GM12878 (cell line): ENCODE results near the gene COL23A1. TPM values are rescaled to one million over a fixed set of nuclear protein-coding genes. Genes with fewer than 3 reads are reported as not detected.

Source experiments
- ATAC-seq: fragments of 200-7000 bp; cut with Tn5 transposase; 3 replicates; pipeline ENCODE4 v1.9.1; 2020; ENCODE audit warnings: mild to moderate bottlenecking, moderate library complexity
- BruUV-seq: library from RNA; stranded (reverse); fragments of 400-500 nt; replicated peaks from 2 replicates; lab custom pipeline; 2021; lab: Mats Ljungman, UMichigan
- CTCF ChIA-PET: fragments of 300-600 bp; sonication (Branson Sonifier 250); formaldehyde crosslinking; extraction: SDS; loops from one replicate; lab custom pipeline; 2021; ENCODE audit warnings: inconsistent platforms; lab: Yijun Ruan, JAX
- POLR2A ChIA-PET: fragments of 350-600 bp; formaldehyde crosslinking; extraction: SDS; loops from one replicate; lab custom pipeline; 2021; ENCODE audit warnings: inconsistent platforms; lab: Charles Lee
- RAD21 ChIA-PET: fragments of 300-600 bp; sonication (Branson Sonifier 250); formaldehyde crosslinking; loops from one replicate; lab custom pipeline; 2023; ENCODE audit warnings: antibody characterized with exemption; ENCODE audit not compliant: unreplicated experiment; lab: Charles Lee
- SMC1A ChIA-PET: fragments of 300-600 bp; sonication (Branson Sonifier 250); formaldehyde crosslinking; loops from one replicate; lab custom pipeline; 2023; ENCODE audit not compliant: unreplicated experiment, uncharacterized antibody; lab: Charles Lee
- DNase-seq: peaks from one replicate; pipeline ENCODE4 v3.0.0-alpha.2; 2011; ENCODE audit warnings: low read depth, low spot score
- FAIRE-seq: peaks from 3 replicates; lab custom pipeline; 2011; peaks lifted over from hg19 to GRCh38; lab: Jason Lieb, UNC
- H2AFZ ChIP-seq: 2 replicates; pipeline ENCODE4 v1.6.0; 2011; ENCODE audit warnings: low read depth, low read length, control low read depth; ENCODE audit not compliant: control insufficient read depth
- H3K27ac ChIP-seq: 2 replicates; pipeline ENCODE4 v1.5.1; 2011; ENCODE audit warnings: control low read depth; ENCODE audit not compliant: control insufficient read depth, insufficient read depth
- H3K27me3 ChIP-seq, 2 experiments: replicated peaks in 1 of 2; 2 replicates each; pipeline versions ENCODE4 v1.6.0 to v1.6.1; 2011; ENCODE audit warnings: low read length in 1 of 2; ENCODE audit not compliant: control insufficient read depth in 2 of 2, insufficient read depth in 2 of 2
- H3K36me3 ChIP-seq, 2 experiments: 2 replicates each; pipeline ENCODE4 v1.5.1; 2011; ENCODE audit warnings: low read length in 1 of 2; ENCODE audit not compliant: control insufficient read depth in 2 of 2, insufficient read depth in 2 of 2
- H3K4me1 ChIP-seq: 2 replicates; pipeline ENCODE4 v1.6.1; 2011; ENCODE audit warnings: mild to moderate bottlenecking, low read length, moderate library complexity, mixed read lengths; ENCODE audit not compliant: control insufficient read depth, insufficient read depth
- H3K4me2 ChIP-seq: 2 replicates; pipeline ENCODE4 v1.6.0; 2011; ENCODE audit warnings: control low read depth; ENCODE audit not compliant: control insufficient read depth, insufficient read depth
- H3K4me3 ChIP-seq: fragments of 200-600 bp; sonication (generic); 2 replicates; pipeline ENCODE4 v1.5.1; 2016
- H3K79me2 ChIP-seq: 2 replicates; pipeline ENCODE4 v1.6.0; 2011; ENCODE audit warnings: low read length; ENCODE audit not compliant: control insufficient read depth, insufficient read depth
- H3K9ac ChIP-seq: 2 replicates; pipeline ENCODE4 v1.8.0; 2011; ENCODE audit warnings: low read length, control low read depth, mixed read lengths; ENCODE audit not compliant: control insufficient read depth, insufficient read depth
- H3K9me3 ChIP-seq: replicated peaks from 3 replicates; pipeline ENCODE4 v1.5.1; 2011; ENCODE audit warnings: mild to moderate bottlenecking, low read length; ENCODE audit not compliant: control insufficient read depth, insufficient read depth
- H4K20me1 ChIP-seq: 2 replicates; pipeline ENCODE4 v1.6.0; 2011; ENCODE audit not compliant: control insufficient read depth, insufficient read depth
- BACH1 ChIP-seq: fragments of 450-650 bp; IDR thresholded peaks from 2 replicates; pipeline ENCODE4 v1.6.1; 2017; ENCODE audit warnings: mild to moderate bottlenecking, borderline replicate concordance
- BCL11A ChIP-seq: IDR thresholded peaks from 2 replicates; pipeline ENCODE4 v1.6.1; 2011; ENCODE audit warnings: low read depth, low read length
- BMI1 ChIP-seq: fragments of 450-650 bp; IDR thresholded peaks from 2 replicates; pipeline ENCODE4 v1.6.1; 2016; ENCODE audit warnings: mild to moderate bottlenecking, moderate library complexity, borderline replicate concordance
- CEBPB ChIP-seq, 2 experiments: fragments of 150-350 bp in 1 of 2; IDR thresholded peaks; 2 replicates each; pipeline ENCODE4 v1.6.1; 2012 to 2014; ENCODE audit warnings: low read depth in 2 of 2, low read length in 2 of 2, borderline replicate concordance in 1 of 2, inconsistent platforms in 1 of 2
- DPF2 ChIP-seq: fragments of 450-650 bp; IDR thresholded peaks from 2 replicates; pipeline ENCODE4 v1.6.1; 2017; ENCODE audit warnings: mild to moderate bottlenecking
- HCFC1 ChIP-seq: fragments of 150-350 bp; IDR thresholded peaks from 2 replicates; pipeline ENCODE4 v1.6.1; 2014; ENCODE audit warnings: low read length
- KAT2A ChIP-seq: conservative IDR thresholded peaks from 2 replicates; pipeline ENCODE4 v1.6.1; 2011; ENCODE audit warnings: low read depth, low read length; ENCODE audit not compliant: control insufficient read depth
- NBN ChIP-seq: fragments of 450-650 bp; IDR thresholded peaks from 2 replicates; pipeline ENCODE4 v1.6.1; 2016
- RB1 ChIP-seq: fragments of 450-650 bp; formaldehyde crosslinking; IDR thresholded peaks from 2 replicates; pipeline ENCODE4 v1.6.1; 2017; ENCODE audit warnings: mild to moderate bottlenecking, borderline replicate concordance
- WGBS: methylation state at CpG from one replicate; pipeline ENCODE4 v1.1.6; 2016; ENCODE audit warnings: low lambda C conversion rate; ENCODE audit not compliant: insufficient replicate concordance, insufficient coverage; ENCODE audit errors: missing lambda C conversion rate; 5-methylcytosine and 5-hydroxymethylcytosine counted together
- in situ Hi-C: fragments of 300-500 bp; cut with MboI; formaldehyde crosslinking; loops from 9 replicates; pipeline ENCODE4 v1.14.3; 2018; ENCODE audit warnings: mixed read lengths
- intact Hi-C: fragments of 100-400 bp; cut with micrococcal nuclease; formaldehyde crosslinking; loops from one replicate; pipeline ENCODE4 v1.14.2; 2022; ENCODE audit not compliant: unreplicated experiment
- polyA plus RNA-seq, 11 experiments: library from polyadenylated mRNA; depleted of rRNA in 4 of 11; unstranded in 6 of 11; stranded (reverse) in 5 of 11; fragments of >200 nt; fragmentation: Nextera tagmentation in 4 of 11; fragmentation: Illumina TruSeq in 1 of 11; extraction: Ambion mirVana in 4 of 11; extraction: Trizol in 1 of 11; gene quantifications; 1 replicate in 1 of 11; 2 replicates in 10 of 11; pipeline versions ENCODE4 v1.2.1 to v1.2.3, GENCODE V29; 2011 to 2016; ENCODE audit warnings: inconsistent platforms in 2 of 11, missing spikeins in 2 of 11, low read depth in 1 of 11
- total RNA-seq, 4 experiments: library from RNA; depleted of rRNA in 3 of 4; stranded (reverse); fragments of >200 nt in 3 of 4; fragmentation: Illumina TruSeq in 1 of 4; extraction: Trizol in 1 of 4; gene quantifications; 2 replicates each; pipeline versions ENCODE4 v1.2.1 to v1.2.3, GENCODE V29; 2013 to 2021
- TF ChIP-seq, protein P1 (sequence below): IDR thresholded peaks from 2 replicates; pipeline ENCODE4 v1.6.1; 2012; ENCODE audit warnings: low read depth, low read length, improper control_type of control experiment

COL23A1 gene
- total and polyA plus RNA-seq, 10 of the 15 experiments (the other 5 are each of a cell fraction or from before 2014, with no cell fraction given), result 0.03 to 0.83 (median 0.09) TPM; not detected in 5

DNA sequence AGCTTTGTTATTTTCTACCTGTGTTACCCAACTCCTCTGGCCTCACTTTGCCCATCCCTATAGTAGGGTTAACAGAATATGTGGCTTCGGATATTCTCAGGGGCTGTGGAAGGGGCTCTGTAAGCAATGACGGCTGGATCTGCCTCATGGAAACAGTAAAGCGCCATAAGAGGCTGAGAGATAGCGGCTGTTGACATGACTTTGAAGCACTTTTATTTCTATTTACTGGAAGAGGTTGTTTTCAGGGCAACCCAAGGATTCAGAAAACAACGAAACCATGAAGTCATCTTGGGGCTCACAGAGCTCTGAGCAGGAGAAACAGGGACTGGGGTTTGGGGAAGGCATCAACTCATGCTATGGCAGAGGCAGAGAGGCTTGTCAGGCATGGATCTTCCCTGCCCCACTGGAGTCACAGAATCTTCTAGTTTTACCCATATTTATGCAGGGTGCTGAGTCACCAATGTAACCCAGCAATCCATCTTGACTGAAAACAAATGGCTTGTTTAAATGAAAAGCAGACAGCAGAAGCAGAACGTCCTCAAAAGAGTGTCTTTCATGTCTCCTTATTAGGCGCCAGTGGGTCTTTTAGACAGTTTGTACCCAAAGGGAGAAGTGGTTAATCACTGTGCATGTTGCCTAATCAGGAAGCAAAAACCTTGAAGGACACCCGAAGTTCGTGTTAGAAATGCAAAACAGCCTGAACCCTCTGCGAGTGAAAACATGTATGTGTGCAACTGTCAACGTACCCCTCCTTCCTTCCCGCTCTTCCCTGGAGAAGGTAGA, 113.0 kb downstream of the COL23A1 start (continued):
- no peak for TF ChIP-seq BCL11A
- TF ChIP-seq BMI1, result no peak
- no peak for TF ChIP-seq HCFC1
- TF ChIP-seq, protein P1, sequence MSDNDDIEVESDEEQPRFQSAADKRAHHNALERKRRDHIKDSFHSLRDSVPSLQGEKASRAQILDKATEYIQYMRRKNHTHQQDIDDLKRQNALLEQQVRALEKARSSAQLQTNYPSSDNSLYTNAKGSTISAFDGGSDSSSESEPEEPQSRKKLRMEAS, result no peak
- no peak for TF ChIP-seq RB1
- TF ChIP-seq DPF2, result no peak
- no peak for TF ChIP-seq BACH1
- no peak for TF ChIP-seq CEBPB (IDR thresholded peaks at IDR 0.05; ENCODE audit: borderline replicate concordance in 1 of 2, low read depth in 2 of 2, low read length in 2 of 2)
- TF ChIP-seq KAT2A, result no peak
- TF ChIP-seq, all 136 proteins: peak for 0

DNA sequence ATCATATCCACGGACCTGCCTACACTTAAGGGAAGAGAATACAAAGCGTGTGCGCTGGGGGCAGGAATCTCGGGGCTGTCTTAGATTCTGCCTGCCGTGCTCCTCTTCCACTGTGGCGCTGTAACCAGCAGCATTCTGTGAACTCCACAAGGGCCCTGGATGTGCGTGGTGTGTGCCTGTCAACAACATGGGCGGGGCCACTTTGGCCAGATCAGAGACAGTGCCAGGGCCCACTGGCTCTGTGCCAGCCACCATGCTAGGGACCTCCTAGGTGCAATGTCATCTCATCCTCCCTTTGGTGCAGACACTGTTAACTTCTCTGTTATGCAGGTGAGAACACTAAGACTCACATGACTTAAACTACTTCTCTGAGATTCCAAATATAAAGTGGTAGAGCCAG, 113.7 kb downstream of the COL23A1 start:
- no peak overlapping the region for H3K4me2 ChIP-seq
- no peak overlapping the region for H3K9ac ChIP-seq
- H4K20me1 ChIP-seq, result no peaks in the 10 kb centered on the region
- intact Hi-C loops (no loop called here), in situ Hi-C loops (no loop called here)
- H3K4me1 ChIP-seq, result no peaks in the 10 kb centered on the region
- no peaks in the 10 kb centered on the region for H3K36me3 ChIP-seq
- no peak overlapping the region for H3K27ac ChIP-seq
- POLR2A ChIA-PET, result no interaction called here
- no peak overlapping the region for H2AFZ ChIP-seq
- no peaks in the 10 kb centered on the region for H3K9me3 ChIP-seq
- H3K27me3 ChIP-seq, result no peaks in the 10 kb centered on the region
- SMC1A ChIA-PET, result no interaction called here
- TF ChIP-seq NBN (no peak), BCL11A (no peak)
- CTCF ChIA-PET, result no interaction called here
- BruUV-seq, result no TSS peak
- RAD21 ChIA-PET, result no interaction called here
- DNase-seq (no peak), FAIRE-seq (no peak), ATAC-seq (no peak)
- H3K79me2 ChIP-seq, result no peaks in the 10 kb centered on the region
- no peak overlapping the region for H3K4me3 ChIP-seq
- 72% methylated on average over 8 of the region's 8 CpGs for WGBS
